ENCODE measurements around the gene MMP2.

The MMP2 gene

GRCh38 chr16:55494994-55495421 is 16.0 kb downstream of the MMP2 start:
- no peak for DNase-seq (ENCODE audit: low read depth, low spot score)

GRCh38 chr16:55495616-55496289 is 16.8 kb downstream of the MMP2 start:
- no peak for DNase-seq (ENCODE audit: low read depth, low spot score)

- no peak for DNase-seq (ENCODE audit: low read depth, low spot score)
These were observed 17.6 kb downstream of the MMP2 start for GRCh38 chr16:55496509-55497145.

- DNase-seq (ENCODE audit: low read depth, low spot score): no peak
These were observed 18.6 kb downstream of the MMP2 start for GRCh38 chr16:55497558-55497957.

- no peak for DNase-seq (ENCODE audit: low read depth, low spot score)
These were observed 19.1 kb downstream of the MMP2 start for GRCh38 chr16:55498101-55498500.

- no peak for DNase-seq (ENCODE audit: low read depth, low spot score)
These were observed 20.3 kb downstream of the MMP2 start for GRCh38 chr16:55499281-55499680.

DNA sequence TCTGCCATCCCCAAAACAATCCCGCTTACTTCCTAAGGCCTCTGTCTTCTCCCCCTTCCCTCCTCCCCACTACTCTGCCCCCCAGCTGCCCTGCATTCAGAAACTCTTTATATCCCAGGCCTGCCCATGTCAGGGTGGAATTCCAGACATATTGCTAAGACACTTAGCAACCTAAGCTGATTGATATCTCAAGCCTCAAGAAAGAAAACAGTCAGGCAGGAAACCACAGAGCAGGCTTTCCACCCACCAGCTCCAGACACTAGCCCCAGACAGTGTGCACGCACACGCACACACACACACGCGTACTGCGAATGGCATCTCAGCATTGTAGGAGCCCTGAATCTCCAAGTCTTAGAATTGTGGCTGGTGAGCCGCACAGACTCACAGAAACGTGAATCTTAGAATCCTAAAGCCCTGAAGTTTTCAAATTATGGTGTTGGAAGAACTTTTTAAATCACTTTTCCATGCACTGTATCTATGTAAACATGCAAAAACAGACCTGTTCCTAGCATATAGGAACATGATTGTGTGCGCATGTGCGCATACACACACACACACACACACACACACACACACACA is 21.0 kb downstream of the MMP2 start:
- peak; percentile 62 for DNase-seq (ENCODE audit: low read depth, low spot score)

GRCh38 chr16:55500530-55501011 is 21.6 kb downstream of the MMP2 start:
- DNase-seq (ENCODE audit: low read depth, low spot score): no peak

DNA sequence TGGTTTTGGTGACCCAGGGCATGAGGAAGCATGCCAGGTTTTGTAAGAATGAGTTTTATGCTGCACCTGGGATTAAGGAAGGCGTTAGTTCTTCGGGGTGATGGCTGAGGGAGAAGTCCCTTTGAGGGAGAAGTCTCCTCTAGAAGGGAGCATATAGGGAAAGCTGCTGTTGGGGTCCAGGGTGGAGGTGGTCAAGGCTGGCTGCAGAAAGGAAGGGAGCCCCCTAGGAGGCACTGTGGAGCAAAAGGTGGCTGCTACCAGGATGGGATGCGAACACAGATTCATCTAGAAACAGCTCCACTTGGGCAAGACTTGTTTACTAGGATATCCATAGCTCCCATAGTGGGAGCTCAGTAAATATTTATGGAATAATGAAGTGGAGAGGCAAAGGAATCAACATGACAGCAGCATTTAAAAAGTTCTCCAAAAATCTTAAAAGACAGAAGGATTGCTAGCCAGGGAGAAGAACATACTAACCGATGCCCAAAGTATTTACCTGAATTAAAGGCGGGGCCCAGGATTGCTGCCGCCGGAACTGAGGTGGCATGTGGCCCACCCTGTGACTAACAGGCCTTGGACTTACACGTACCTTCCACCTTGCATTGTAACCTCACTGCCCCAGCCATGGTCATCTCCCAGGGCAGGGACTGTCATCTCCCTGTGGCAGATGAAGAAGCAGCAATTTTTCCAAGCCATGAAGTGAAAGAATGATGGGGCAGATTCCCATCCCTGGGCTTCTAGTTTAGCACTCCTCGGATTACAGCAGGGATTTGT is 22.7 kb downstream of the MMP2 start:
- no peak for DNase-seq (ENCODE audit: low read depth, low spot score)

DNA sequence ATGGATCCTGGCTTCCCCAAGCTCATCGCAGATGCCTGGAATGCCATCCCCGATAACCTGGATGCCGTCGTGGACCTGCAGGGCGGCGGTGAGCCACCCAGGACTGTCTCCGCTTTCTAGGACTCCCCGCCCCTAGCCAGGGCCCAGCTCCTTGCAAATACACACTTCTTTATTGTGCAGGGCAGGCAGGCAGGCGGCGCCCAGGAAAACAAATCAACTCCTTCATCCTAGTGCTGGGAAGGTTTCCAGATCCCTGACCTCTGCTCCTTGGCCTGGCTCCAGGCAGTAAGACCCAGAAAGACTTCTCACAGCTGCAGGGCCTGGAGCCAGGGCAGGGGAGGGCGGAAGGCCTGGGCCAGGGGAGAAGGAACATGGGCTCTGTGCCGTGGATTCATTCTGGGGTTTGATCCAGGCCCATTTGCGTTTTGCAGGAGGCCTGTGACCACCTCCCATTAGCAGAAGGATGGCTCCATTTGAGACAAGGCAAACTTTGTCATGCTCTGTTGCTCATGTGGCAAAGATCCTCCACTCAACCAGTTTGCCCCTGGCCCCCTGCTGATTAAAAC is 23.9 kb downstream of the MMP2 start:
- peak; percentile 82 for DNase-seq (ENCODE audit: low read depth, low spot score)

- no peak for DNase-seq (ENCODE audit: low read depth, low spot score)
These were observed 24.9 kb downstream of the MMP2 start for GRCh38 chr16:55503726-55504550.

DNA sequence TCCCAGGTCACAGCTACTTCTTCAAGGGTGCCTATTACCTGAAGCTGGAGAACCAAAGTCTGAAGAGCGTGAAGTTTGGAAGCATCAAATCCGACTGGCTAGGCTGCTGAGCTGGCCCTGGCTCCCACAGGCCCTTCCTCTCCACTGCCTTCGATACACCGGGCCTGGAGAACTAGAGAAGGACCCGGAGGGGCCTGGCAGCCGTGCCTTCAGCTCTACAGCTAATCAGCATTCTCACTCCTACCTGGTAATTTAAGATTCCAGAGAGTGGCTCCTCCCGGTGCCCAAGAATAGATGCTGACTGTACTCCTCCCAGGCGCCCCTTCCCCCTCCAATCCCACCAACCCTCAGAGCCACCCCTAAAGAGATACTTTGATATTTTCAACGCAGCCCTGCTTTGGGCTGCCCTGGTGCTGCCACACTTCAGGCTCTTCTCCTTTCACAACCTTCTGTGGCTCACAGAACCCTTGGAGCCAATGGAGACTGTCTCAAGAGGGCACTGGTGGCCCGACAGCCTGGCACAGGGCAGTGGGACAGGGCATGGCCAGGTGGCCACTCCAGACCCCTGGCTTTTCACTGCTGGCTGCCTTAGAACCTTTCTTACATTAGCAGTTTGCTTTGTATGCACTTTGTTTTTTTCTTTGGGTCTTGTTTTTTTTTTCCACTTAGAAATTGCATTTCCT is 26.5 kb downstream of the MMP2 start:
- DNase-seq (ENCODE audit: low read depth, low spot score): no peak

DNA sequence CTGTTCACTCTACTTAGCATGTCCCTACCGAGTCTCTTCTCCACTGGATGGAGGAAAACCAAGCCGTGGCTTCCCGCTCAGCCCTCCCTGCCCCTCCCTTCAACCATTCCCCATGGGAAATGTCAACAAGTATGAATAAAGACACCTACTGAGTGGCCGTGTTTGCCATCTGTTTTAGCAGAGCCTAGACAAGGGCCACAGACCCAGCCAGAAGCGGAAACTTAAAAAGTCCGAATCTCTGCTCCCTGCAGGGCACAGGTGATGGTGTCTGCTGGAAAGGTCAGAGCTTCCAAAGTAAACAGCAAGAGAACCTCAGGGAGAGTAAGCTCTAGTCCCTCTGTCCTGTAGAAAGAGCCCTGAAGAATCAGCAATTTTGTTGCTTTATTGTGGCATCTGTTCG is 27.1 kb downstream of the MMP2 start:
- no peak for DNase-seq (ENCODE audit: low read depth, low spot score)

DNA sequence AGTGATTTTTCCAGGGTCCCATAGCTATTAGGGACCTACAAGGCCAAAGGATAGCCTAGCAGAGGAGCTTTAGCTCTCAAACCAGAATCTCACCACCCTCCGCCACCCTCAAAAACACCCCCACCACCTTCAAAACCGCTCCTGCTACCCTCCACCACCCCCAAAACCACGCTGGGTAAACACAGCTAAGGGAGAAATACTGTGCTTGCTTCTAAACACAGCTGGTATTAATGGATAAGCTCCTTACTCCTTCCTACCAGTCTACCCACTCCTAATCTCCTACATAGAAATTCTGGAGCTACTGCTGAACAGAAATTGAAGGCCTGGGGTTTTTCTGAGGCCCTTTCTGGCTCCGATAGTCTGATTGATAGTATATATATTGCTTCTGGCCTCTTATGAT is 27.7 kb downstream of the MMP2 start:
- DNase-seq (ENCODE audit: low read depth, low spot score): no peak

DNA sequence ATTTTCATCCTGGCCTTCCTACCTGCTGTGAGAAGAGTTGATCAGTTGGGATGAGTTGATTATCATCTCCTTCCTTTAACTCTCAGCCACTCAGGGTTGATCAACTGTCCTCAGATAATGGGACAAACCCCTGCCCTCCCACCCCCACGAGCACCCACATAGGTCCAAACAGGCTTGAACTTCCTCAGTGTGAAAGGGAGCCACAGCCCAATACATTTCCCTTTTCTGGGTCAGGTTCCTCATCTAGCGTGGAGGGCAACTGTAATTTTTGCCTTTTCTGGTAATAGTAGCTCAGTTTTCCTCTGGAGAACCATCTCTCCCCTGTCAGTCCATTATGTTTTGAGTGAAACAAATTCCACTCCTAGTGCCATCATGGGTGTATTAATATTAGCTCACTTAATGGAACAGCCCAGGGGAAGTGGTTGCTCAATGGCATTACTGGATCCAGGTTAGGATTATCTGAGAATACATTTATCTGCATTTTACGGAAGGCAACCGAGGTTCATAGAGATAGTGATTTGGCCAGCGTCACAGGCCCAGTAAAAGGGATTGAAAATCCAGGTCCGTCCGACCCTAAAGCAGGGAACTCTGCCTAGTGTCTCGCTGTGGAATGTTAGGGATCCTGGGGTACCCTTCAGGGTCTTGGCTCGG is 29.4 kb downstream of the MMP2 start:
- DNase-seq (ENCODE audit: low read depth, low spot score): no peak

- DNase-seq (ENCODE audit: low read depth, low spot score): no peak
These were observed 30.2 kb downstream of the MMP2 start, which contains the start of gene LPCAT2 for GRCh38 chr16:55508941-55509931. LPCAT2 (plus strand) TSS chr16:55509072; CDS start chr16:55509182, 110 bp downstream.

DNA sequence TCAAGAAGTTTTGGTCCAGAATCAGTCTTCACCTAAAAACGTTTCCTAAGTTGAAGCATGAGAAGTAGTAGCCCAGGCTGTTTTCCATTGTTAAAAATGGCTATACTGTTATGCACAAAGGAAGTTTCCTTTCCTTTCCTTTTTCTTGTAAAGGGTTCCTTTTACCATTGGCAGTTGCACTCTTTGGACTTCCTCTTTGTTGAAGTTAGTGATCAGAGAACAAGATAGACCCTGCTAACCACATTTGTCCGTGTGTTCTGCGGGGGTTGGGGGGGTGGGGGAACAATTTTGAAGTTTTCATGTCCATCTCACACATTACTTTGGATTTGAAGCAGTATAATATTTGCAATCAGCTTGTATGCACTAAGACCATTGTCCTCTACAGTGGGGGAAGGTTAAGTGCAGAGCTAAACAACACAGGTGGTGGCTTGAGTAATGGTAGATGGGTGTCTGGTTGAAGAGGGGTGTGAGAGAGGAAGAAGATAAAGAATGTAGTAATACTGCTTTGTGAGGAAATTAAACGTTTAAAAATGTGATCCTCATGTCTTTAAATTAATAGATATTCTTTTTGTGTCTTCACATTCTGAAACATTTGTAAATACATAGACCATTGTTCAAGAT is 31.3 kb downstream of the MMP2 start:
- DNase-seq (ENCODE audit: low read depth, low spot score): no peak

GRCh38 chr16:55512941-55513340 is 33.9 kb downstream of the MMP2 start:
- no peak for DNase-seq (ENCODE audit: low read depth, low spot score)
